WERI-Rb-1 (cell line): ENCODE data around the gene MANF.

Experiments
- DNase-seq: peaks from one replicate; pipeline ENCODE4 v3.0.0-alpha.2; 2020
- H3K27ac ChIP-seq: fragments of 250-450 bp; sonication (Bioruptor Pico); 2 replicates; pipeline ENCODE4 v1.5.1; 2020; ENCODE audit warnings: mild to moderate bottlenecking, moderate library complexity
- H3K27me3 ChIP-seq: fragments of 250-450 bp; sonication (Bioruptor Pico); 2 replicates; pipeline ENCODE4 v1.5.1; 2021; ENCODE audit warnings: mild to moderate bottlenecking, low read depth, moderate library complexity; ENCODE audit not compliant: insufficient read depth, severe bottlenecking
- H3K36me3 ChIP-seq: fragments of 250-450 bp; sonication (Bioruptor Pico); 2 replicates; pipeline ENCODE4 v1.5.1; 2020; ENCODE audit warnings: mild to moderate bottlenecking, moderate library complexity
- H3K4me3 ChIP-seq: 2 replicates; pipeline ENCODE4 v1.5.1; 2011; ENCODE audit warnings: low read depth, mild to moderate bottlenecking, control low read depth, low read length
- H3K9me3 ChIP-seq: fragments of 250-450 bp; sonication (Bioruptor Pico); 2 replicates; pipeline ENCODE4 v1.5.1; 2021; ENCODE audit warnings: mild to moderate bottlenecking, moderate library complexity; ENCODE audit not compliant: severe bottlenecking
- TF ChIP-seq, protein P1 (sequence below): IDR thresholded peaks from 2 replicates; pipeline ENCODE4 v1.5.1; 2011; ENCODE audit warnings: low read depth, mild to moderate bottlenecking, control low read depth, inconsistent platforms, low read length

The MANF gene

GRCh38 chr3:51389423-51390183 lies 4.5 kb downstream of the MANF start:
- peak; percentile 76 for DNase-seq
- Histone ChIP-seq H3K9me3 (no peaks in the 10 kb centered on the region), H3K27me3 (no peaks in the 10 kb centered on the region), H3K4me3 (no peak overlapping the region), H3K36me3 (peaks cover 80% of the 10 kb centered on the region), H3K27ac (no peak overlapping the region)
- TF ChIP-seq, protein P1, sequence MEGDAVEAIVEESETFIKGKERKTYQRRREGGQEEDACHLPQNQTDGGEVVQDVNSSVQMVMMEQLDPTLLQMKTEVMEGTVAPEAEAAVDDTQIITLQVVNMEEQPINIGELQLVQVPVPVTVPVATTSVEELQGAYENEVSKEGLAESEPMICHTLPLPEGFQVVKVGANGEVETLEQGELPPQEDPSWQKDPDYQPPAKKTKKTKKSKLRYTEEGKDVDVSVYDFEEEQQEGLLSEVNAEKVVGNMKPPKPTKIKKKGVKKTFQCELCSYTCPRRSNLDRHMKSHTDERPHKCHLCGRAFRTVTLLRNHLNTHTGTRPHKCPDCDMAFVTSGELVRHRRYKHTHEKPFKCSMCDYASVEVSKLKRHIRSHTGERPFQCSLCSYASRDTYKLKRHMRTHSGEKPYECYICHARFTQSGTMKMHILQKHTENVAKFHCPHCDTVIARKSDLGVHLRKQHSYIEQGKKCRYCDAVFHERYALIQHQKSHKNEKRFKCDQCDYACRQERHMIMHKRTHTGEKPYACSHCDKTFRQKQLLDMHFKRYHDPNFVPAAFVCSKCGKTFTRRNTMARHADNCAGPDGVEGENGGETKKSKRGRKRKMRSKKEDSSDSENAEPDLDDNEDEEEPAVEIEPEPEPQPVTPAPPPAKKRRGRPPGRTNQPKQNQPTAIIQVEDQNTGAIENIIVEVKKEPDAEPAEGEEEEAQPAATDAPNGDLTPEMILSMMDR = peak; percentile 81

DNA sequence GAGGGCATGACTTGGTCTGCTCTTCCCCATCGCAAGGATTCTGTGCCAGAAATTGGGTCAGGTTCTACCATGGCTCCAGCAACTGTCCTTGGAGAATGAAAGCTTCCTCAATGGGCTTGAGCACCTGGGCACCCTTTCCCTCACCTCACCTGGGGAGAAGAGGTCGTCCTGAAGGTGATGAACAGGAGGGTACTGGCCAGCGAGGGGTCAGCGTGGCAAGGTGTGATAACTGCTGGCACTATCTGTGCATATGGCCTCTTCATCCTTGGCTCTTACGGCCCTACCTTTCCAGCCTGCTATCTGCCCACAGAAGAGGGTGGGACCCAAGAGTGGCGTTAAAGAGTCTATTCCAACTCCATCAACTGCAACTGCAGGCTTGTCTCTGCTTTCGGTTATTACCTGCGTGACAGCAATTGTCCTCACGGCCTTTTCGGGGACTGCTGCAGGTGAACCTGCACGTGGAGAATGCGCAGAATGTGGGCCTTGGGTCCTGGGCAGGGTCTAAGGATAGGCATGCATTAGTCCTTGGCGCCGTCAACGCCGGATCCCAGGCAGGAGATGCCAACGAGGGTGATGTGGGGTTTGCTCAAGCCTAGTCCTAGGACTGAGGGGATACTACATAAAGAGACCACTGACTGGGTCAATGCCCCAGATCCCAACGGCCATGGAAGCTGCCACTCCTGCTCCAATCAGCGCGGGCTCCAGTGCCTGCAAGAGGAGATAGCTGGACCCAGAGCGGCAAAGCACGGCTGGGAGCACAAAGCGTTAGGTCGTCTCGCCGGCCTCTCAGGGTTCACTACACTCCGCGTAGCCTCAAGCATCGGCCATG lies 5.4 kb downstream of the MANF start:
- H3K9me3 ChIP-seq = no peaks in the 10 kb centered on the region
- peak overlapping the region; percentile 46 for H3K27ac ChIP-seq
- no peak for DNase-seq
- no peaks in the 10 kb centered on the region for H3K27me3 ChIP-seq
- H3K4me3 ChIP-seq = peak overlapping the region; percentile 16
- TF ChIP-seq, protein P1 = no peak
- peaks cover 87% of the 10 kb centered on the region for H3K36me3 ChIP-seq

DNA sequence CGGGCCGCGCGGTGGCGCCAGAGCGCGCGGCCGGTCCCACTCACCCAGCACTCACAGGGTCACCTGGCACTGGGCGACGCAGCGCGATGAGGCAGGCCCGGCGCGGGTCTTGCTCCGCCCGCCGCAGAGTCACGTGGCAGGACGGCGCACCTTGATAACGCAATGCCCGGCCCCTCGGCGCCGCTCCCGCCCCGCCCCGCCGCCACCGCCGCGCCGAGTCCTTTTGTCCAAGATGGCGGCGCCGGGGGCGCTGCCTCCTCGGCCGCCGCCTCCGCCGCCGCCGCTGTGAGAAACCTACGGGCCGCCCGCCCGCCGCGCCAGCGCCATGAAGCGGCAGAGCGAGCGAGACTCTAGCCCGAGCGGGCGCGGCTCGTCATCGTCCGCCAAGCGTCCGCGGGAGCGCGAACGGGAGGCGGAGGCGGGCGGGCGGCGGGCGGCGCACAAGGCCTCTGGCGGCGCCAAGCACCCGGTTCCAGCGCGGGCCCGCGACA lies 6.0 kb downstream of the MANF start, which contains the start of gene RBM15B:
Gene RBM15B (plus strand): TSS at position 211 of the 491 bp plus-strand sequence. CDS start 115 bp downstream, at position 326.
- TF ChIP-seq, protein P1 = peak; percentile 98
- Histone ChIP-seq H3K4me3 (peak within 1 kb of the TSS; percentile 60), H3K36me3 (peaks cover 89% of the 10 kb centered on the region), H3K9me3 (no peaks in the 10 kb centered on the region), H3K27me3 (no peaks in the 10 kb centered on the region), H3K27ac (peak within 1 kb of the TSS; percentile 94)
- peak; percentile 98 for DNase-seq

DNA sequence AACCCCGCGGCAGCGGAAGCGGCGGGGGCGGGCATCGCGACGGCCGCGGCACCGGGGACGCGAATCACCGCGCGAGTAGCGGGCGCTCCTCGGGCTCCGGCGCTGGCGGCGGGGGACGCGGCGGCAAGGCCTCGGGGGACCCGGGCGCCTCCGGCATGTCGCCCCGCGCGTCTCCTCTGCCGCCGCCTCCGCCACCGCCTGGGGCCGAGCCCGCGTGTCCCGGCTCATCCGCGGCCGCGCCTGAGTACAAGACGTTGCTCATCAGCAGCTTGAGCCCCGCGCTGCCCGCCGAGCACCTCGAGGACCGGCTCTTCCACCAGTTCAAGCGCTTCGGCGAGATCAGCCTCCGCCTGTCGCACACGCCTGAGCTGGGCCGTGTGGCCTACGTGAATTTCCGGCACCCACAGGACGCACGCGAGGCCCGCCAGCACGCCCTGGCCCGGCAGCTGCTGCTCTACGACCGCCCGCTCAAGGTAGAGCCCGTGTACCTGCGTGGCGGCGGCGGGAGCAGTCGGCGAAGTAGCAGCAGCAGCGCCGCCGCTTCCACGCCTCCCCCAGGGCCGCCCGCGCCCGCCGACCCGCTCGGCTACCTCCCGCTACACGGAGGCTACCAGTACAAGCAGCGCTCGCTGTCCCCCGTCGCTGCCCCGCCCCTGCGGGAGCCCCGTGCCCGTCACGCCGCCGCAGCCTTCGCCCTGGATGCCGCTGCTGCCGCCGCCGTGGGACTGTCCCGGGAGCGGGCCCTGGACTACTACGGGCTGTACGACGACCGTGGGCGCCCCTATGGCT lies 6.7 kb downstream of the MANF start:
- Histone ChIP-seq H3K27me3 (no peaks in the 10 kb centered on the region), H3K27ac (peak overlapping the region; percentile 94), H3K4me3 (peak overlapping the region; percentile 60), H3K36me3 (peaks cover 89% of the 10 kb centered on the region), H3K9me3 (no peaks in the 10 kb centered on the region)
- TF ChIP-seq, protein P1 = no peak
- DNase-seq = no peak

- Histone ChIP-seq H3K36me3 (peaks cover 89% of the 10 kb centered on the region), H3K4me3 (no peak overlapping the region)
Measured at GRCh38 chr3:51392355-51393133, 7.5 kb downstream of the MANF start.

More at GRCh38 chr3:51392355-51393133, 7.5 kb downstream of the MANF start:
- DNase-seq = no peak
- TF ChIP-seq, protein P1 = no peak
- Histone ChIP-seq H3K27me3 (no peaks in the 10 kb centered on the region), H3K9me3 (no peaks in the 10 kb centered on the region), H3K27ac (peak overlapping the region; percentile 94)
